ENCODE data around the gene CYB561D2.
A peak's percentile ranks its signal among the peaks of the same experiment; 100 is the strongest.

CYB561D2 gene

GRCh38 chr3:50354186-50354764, 3.6 kb downstream of the CYB561D2 start:
- no peak overlapping the region for H3K4me3 ChIP-seq (ENCODE audit: low read depth in 1 of 2, low read length in 2 of 2)
- H3K27me3 ChIP-seq (ENCODE audit: control insufficient read depth in 1 of 2, insufficient read depth in 2 of 2, low read length in 2 of 2): no peaks in the 10 kb centered on the region
- no peaks in the 10 kb centered on the region for H3K9me3 ChIP-seq (ENCODE audit: control insufficient read depth in 1 of 2, low read length in 2 of 2)
- H3K27ac ChIP-seq (ENCODE audit: low read depth, low read length): no peak overlapping the region
- H3K36me3 ChIP-seq (ENCODE audit: control insufficient read depth in 1 of 2, insufficient read depth in 2 of 2, low read length in 2 of 2): peaks cover 30 to 39% of the 10 kb centered on the region in 2 donors
- no peak overlapping the region for H3K9ac ChIP-seq (ENCODE audit: low read depth in 1 of 2, low read length in 2 of 2)
- peaks cover 60 to 66% of the 10 kb centered on the region in 2 donors for H3K4me1 ChIP-seq (ENCODE audit: control insufficient read depth in 1 of 2, insufficient read depth in 2 of 2, low read length in 2 of 2)

DNA sequence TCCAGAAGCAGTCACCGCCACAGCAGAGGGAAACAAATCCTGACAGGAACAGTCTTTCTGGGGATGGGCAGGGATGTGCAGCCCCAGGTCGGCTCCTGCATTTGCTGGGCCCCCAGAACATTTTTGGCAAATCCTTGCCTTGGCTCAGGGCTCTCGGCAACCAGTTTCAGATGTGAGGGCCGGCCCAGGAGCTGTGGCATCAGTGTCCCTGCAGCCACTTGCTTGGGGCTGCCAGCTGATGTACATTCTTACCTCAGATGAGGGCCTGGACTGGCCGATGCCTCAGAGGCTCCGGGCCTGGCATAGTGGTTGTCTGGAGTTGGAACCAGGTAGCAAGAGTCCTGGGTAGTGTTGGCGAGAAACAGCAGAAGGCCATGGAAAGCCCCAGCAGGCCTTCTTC, 4.2 kb downstream of the CYB561D2 start:
- Histone ChIP-seq H3K36me3 (ENCODE audit: control insufficient read depth in 1 of 2, insufficient read depth in 2 of 2, low read length in 2 of 2) (peaks cover 30 to 39% of the 10 kb centered on the region in 2 donors), H3K27me3 (ENCODE audit: control insufficient read depth in 1 of 2, insufficient read depth in 2 of 2, low read length in 2 of 2) (no peaks in the 10 kb centered on the region), H3K4me3 (ENCODE audit: low read depth in 1 of 2, low read length in 2 of 2) (no peak overlapping the region), H3K27ac (ENCODE audit: low read depth, low read length) (no peak overlapping the region), H3K9ac (ENCODE audit: low read depth in 1 of 2, low read length in 2 of 2) (no peak overlapping the region), H3K9me3 (ENCODE audit: control insufficient read depth in 1 of 2, low read length in 2 of 2) (no peaks in the 10 kb centered on the region), H3K4me1 (ENCODE audit: control insufficient read depth in 1 of 2, insufficient read depth in 2 of 2, low read length in 2 of 2) (peaks cover 57 to 63% of the 10 kb centered on the region in 2 donors)

DNA sequence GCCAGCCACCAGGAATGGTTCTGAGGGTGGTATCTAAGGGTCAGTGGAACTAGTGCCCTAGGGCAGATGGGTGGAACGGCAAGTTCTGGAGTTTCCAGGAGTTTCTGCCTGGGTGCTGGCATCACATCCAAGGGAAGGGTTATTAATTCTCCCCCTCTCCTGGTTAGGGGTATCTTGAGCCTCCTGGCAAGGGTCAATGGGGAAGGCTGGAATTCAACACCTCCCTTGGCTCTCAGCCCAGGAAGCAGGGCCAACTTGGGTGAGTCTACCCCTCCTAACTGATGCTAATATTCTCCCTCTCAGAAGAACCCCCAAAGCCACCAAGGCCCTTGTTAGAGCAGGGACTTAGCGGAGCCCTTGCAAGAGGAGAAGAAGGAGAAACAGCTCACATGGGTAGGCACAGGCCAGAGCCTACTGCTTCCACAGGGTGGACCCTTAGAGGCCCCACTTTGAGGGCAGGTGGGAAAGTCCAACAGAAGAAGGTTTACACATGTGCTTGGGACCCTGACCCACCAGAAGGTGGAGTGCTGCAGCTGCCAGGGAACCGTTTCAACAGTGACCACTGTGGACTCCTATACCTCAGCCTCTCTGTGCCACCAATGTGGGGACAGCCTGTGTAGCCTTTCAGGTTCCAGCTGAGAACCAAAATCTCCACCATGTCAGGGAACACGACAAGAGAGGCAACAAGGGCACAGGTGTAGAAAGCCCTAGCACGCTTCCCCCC, 5.3 kb downstream of the CYB561D2 start:
- no peak overlapping the region for H3K27ac ChIP-seq (ENCODE audit: low read depth, low read length)
- peak overlapping the region; percentile 54 to 97 for H3K9ac ChIP-seq (ENCODE audit: low read depth in 1 of 2, low read length in 2 of 2)
- peaks cover 51 to 58% of the 10 kb centered on the region in 2 donors for H3K4me1 ChIP-seq (ENCODE audit: control insufficient read depth in 1 of 2, insufficient read depth in 2 of 2, low read length in 2 of 2)
- H3K4me3 ChIP-seq (ENCODE audit: low read depth in 1 of 2, low read length in 2 of 2): peak overlapping the region; percentile 93 to 95
- peaks cover 30 to 39% of the 10 kb centered on the region in 2 donors for H3K36me3 ChIP-seq (ENCODE audit: control insufficient read depth in 1 of 2, insufficient read depth in 2 of 2, low read length in 2 of 2)
- no peaks in the 10 kb centered on the region for H3K27me3 ChIP-seq (ENCODE audit: control insufficient read depth in 1 of 2, insufficient read depth in 2 of 2, low read length in 2 of 2)
- no peaks in the 10 kb centered on the region for H3K9me3 ChIP-seq (ENCODE audit: control insufficient read depth in 1 of 2, low read length in 2 of 2)

- Histone ChIP-seq H3K4me1 (ENCODE audit: control insufficient read depth in 1 of 2, insufficient read depth in 2 of 2, low read length in 2 of 2) (peaks cover 46 to 52% of the 10 kb centered on the region in 2 donors), H3K9ac (ENCODE audit: low read depth in 1 of 2, low read length in 2 of 2) (peak overlapping the region; percentile 97 to 98), H3K27me3 (ENCODE audit: control insufficient read depth in 1 of 2, insufficient read depth in 2 of 2, low read length in 2 of 2) (no peaks in the 10 kb centered on the region), H3K36me3 (ENCODE audit: control insufficient read depth in 1 of 2, insufficient read depth in 2 of 2, low read length in 2 of 2) (peaks cover 30 to 39% of the 10 kb centered on the region in 2 donors), H3K9me3 (ENCODE audit: control insufficient read depth in 1 of 2, low read length in 2 of 2) (no peaks in the 10 kb centered on the region), H3K27ac (ENCODE audit: low read depth, low read length) (no peak overlapping the region), H3K4me3 (ENCODE audit: low read depth in 1 of 2, low read length in 2 of 2) (peak overlapping the region; percentile 93 to 95)
Observed at GRCh38 chr3:50356553-50356952, 5.9 kb downstream of the CYB561D2 start.

DNA sequence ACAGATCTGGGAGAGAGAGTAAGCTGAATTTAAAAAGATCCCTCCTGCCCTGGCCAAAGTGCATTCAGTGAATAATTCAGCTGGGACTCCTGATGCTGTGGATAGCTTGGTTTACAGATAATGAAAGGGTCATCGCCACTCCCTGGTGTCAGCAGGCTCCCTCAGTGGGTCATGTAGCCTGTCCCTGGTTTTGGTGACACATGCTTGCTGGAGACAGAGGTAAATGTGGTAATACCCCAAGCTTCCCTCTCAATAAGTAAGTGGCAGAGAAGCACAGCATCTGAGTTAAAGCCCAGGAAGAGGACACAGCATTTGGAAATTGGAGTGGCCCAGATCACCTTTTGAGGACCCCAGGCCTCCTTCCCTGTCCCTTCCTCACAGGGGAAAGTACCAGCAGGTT, 6.8 kb downstream of the CYB561D2 start:
- Histone ChIP-seq H3K9ac (ENCODE audit: low read depth in 1 of 2, low read length in 2 of 2) (peak overlapping the region; percentile 97 to 98), H3K9me3 (ENCODE audit: control insufficient read depth in 1 of 2, low read length in 2 of 2) (no peaks in the 10 kb centered on the region), H3K4me3 (ENCODE audit: low read depth in 1 of 2, low read length in 2 of 2) (peak overlapping the region; percentile 93 to 95), H3K36me3 (ENCODE audit: control insufficient read depth in 1 of 2, insufficient read depth in 2 of 2, low read length in 2 of 2) (peaks cover 30 to 39% of the 10 kb centered on the region in 2 donors), H3K27ac (ENCODE audit: low read depth, low read length) (no peak overlapping the region), H3K4me1 (ENCODE audit: control insufficient read depth in 1 of 2, insufficient read depth in 2 of 2, low read length in 2 of 2) (peaks cover 41 to 48% of the 10 kb centered on the region in 2 donors), H3K27me3 (ENCODE audit: control insufficient read depth in 1 of 2, insufficient read depth in 2 of 2, low read length in 2 of 2) (no peaks in the 10 kb centered on the region)

GRCh38 chr3:50358355-50358910, 7.8 kb downstream of the CYB561D2 start:
- Histone ChIP-seq H3K4me1 (ENCODE audit: control insufficient read depth in 1 of 2, insufficient read depth in 2 of 2, low read length in 2 of 2) (peaks cover 41 to 48% of the 10 kb centered on the region in 2 donors), H3K27ac (ENCODE audit: low read depth, low read length) (peak overlapping the region; percentile 87), H3K9me3 (ENCODE audit: control insufficient read depth in 1 of 2, low read length in 2 of 2) (no peaks in the 10 kb centered on the region), H3K36me3 (ENCODE audit: control insufficient read depth in 1 of 2, insufficient read depth in 2 of 2, low read length in 2 of 2) (peaks cover 25 to 30% of the 10 kb centered on the region in 2 donors), H3K27me3 (ENCODE audit: control insufficient read depth in 1 of 2, insufficient read depth in 2 of 2, low read length in 2 of 2) (no peaks in the 10 kb centered on the region), H3K9ac (ENCODE audit: low read depth in 1 of 2, low read length in 2 of 2) (peak overlapping the region; percentile 97 to 98), H3K4me3 (ENCODE audit: low read depth in 1 of 2, low read length in 2 of 2) (peak overlapping the region; percentile 93 to 95)

GRCh38 chr3:50358911-50359759, 8.5 kb downstream of the CYB561D2 start, which contains the start of gene TMEM115:
TSS of gene TMEM115 (minus strand) at chr3:50359521. CDS start at chr3:50359063, 458 bp downstream.
- H3K9me3 ChIP-seq (ENCODE audit: control insufficient read depth in 1 of 2, low read length in 2 of 2): no peaks in the 10 kb centered on the region
- peak within 1 kb of the TSS; percentile 87 for H3K27ac ChIP-seq (ENCODE audit: low read depth, low read length)
- H3K36me3 ChIP-seq (ENCODE audit: control insufficient read depth in 1 of 2, insufficient read depth in 2 of 2, low read length in 2 of 2): peaks cover 20 to 23% of the 10 kb centered on the region in 2 donors
- peaks cover 41 to 48% of the 10 kb centered on the region in 2 donors for H3K4me1 ChIP-seq (ENCODE audit: control insufficient read depth in 1 of 2, insufficient read depth in 2 of 2, low read length in 2 of 2)
- no peaks in the 10 kb centered on the region for H3K27me3 ChIP-seq (ENCODE audit: control insufficient read depth in 1 of 2, insufficient read depth in 2 of 2, low read length in 2 of 2)
- peak within 1 kb of the TSS; percentile 93 to 95 for H3K4me3 ChIP-seq (ENCODE audit: low read depth in 1 of 2, low read length in 2 of 2)
- H3K9ac ChIP-seq (ENCODE audit: low read depth in 1 of 2, low read length in 2 of 2): peak within 1 kb of the TSS; percentile 97 to 98

- Histone ChIP-seq H3K27ac (ENCODE audit: low read depth, low read length) (no peak overlapping the region), H3K9ac (ENCODE audit: low read depth in 1 of 2, low read length in 2 of 2) (no peak overlapping the region), H3K36me3 (ENCODE audit: control insufficient read depth in 1 of 2, insufficient read depth in 2 of 2, low read length in 2 of 2) (peaks cover 17 to 18% of the 10 kb centered on the region in 2 donors), H3K4me3 (ENCODE audit: low read depth in 1 of 2, low read length in 2 of 2) (peak overlapping the region; percentile 57 to 95), H3K27me3 (ENCODE audit: control insufficient read depth in 1 of 2, insufficient read depth in 2 of 2, low read length in 2 of 2) (no peaks in the 10 kb centered on the region), H3K4me1 (ENCODE audit: control insufficient read depth in 1 of 2, insufficient read depth in 2 of 2, low read length in 2 of 2) (peaks cover 41 to 54% of the 10 kb centered on the region in 2 donors), H3K9me3 (ENCODE audit: control insufficient read depth in 1 of 2, low read length in 2 of 2) (no peaks in the 10 kb centered on the region)
Observed at GRCh38 chr3:50359760-50360110, 9.1 kb downstream of the CYB561D2 start.

GRCh38 chr3:50364573-50365079, 14.0 kb downstream of the CYB561D2 start:
- Histone ChIP-seq H3K9ac (ENCODE audit: low read depth in 1 of 2, low read length in 2 of 2) (peak overlapping the region; percentile 33 to 57), H3K4me3 (ENCODE audit: low read depth in 1 of 2, low read length in 2 of 2) (peak overlapping the region; percentile 66), H3K36me3 (ENCODE audit: control insufficient read depth in 1 of 2, insufficient read depth in 2 of 2, low read length in 2 of 2) (no peaks in the 10 kb centered on the region), H3K4me1 (ENCODE audit: control insufficient read depth in 1 of 2, insufficient read depth in 2 of 2, low read length in 2 of 2) (peaks cover 10 to 19% of the 10 kb centered on the region in 2 donors), H3K27me3 (ENCODE audit: control insufficient read depth in 1 of 2, insufficient read depth in 2 of 2, low read length in 2 of 2) (no peaks in the 10 kb centered on the region), H3K27ac (ENCODE audit: low read depth, low read length) (no peak overlapping the region), H3K9me3 (ENCODE audit: control insufficient read depth in 1 of 2, low read length in 2 of 2) (no peaks in the 10 kb centered on the region)
